Effector CD4-positive, alpha-beta T cell (primary cell): ENCODE measurements around the gene SRP54.
A peak's percentile ranks its signal among the peaks of the same experiment; 100 is the strongest.
"Not testable (repeated sequence)": the region's sequence is repeated elsewhere in the genome, so short reads cannot be mapped to it uniquely, and the experiment has no call there.

Source experiments
- DNase-seq: peaks from one replicate; pipeline ENCODE4 v3.0.0-alpha.2; 2020
- total RNA-seq: gene quantifications from one replicate; lab custom pipeline; 2026; lab: John Stamatoyannopoulos, UW

The SRP54 gene
- total RNA-seq: 61.9 reads per million, percentile 73 among the genes with 10 or more reads in this experiment

GRCh38 chr14:34982421-34983147 lies at the start of gene SRP54:
Gene SRP54 (plus strand): TSS chr14:34982992. CDS start chr14:34996710, 13,718 bp downstream.
- peak; percentile 100 for DNase-seq

GRCh38 chr14:34933301-34933700 lies 49.5 kb upstream of the SRP54 start:
- no peak for DNase-seq

GRCh38 chr14:34935488-34935887 lies 47.3 kb upstream of the SRP54 start:
- DNase-seq: no peak

GRCh38 chr14:34937442-34937841 lies 45.4 kb upstream of the SRP54 start:
- DNase-seq: no peak

- DNase-seq: no peak
Observed at GRCh38 chr14:34937876-34938275, 44.9 kb upstream of the SRP54 start.

GRCh38 chr14:34943506-34943905 lies 39.3 kb upstream of the SRP54 start:
- DNase-seq: no peak

GRCh38 chr14:34944744-34945143 lies 38.0 kb upstream of the SRP54 start:
- no peak for DNase-seq

- no peak for DNase-seq
Observed at GRCh38 chr14:34946699-34947098, 36.1 kb upstream of the SRP54 start.

- DNase-seq: no peak
Observed at GRCh38 chr14:34951286-34951685, 31.5 kb upstream of the SRP54 start.

GRCh38 chr14:34956931-34957330 lies 25.9 kb upstream of the SRP54 start:
- DNase-seq: no peak

- DNase-seq: no peak
Observed at GRCh38 chr14:34957771-34958286, 25.0 kb upstream of the SRP54 start.

- not testable (repeated sequence) for DNase-seq
Observed at GRCh38 chr14:34962106-34962505, 20.7 kb upstream of the SRP54 start.

- DNase-seq: no peak
Observed at GRCh38 chr14:34964977-34965764, 17.6 kb upstream of the SRP54 start.

- DNase-seq: no peak
Observed at GRCh38 chr14:34965912-34966311, 16.9 kb upstream of the SRP54 start.

- no peak for DNase-seq
Observed at GRCh38 chr14:34966413-34966812, 16.4 kb upstream of the SRP54 start.

GRCh38 chr14:34970665-34971064 lies 12.1 kb upstream of the SRP54 start:
- no peak for DNase-seq

GRCh38 chr14:34971381-34971780 lies 11.4 kb upstream of the SRP54 start:
- no peak for DNase-seq

- no peak for DNase-seq
Observed at GRCh38 chr14:34971801-34972200, 11.0 kb upstream of the SRP54 start.

GRCh38 chr14:34978444-34978843 lies 4.3 kb upstream of the SRP54 start:
- no peak for DNase-seq

- DNase-seq: no peak
Observed at GRCh38 chr14:34980337-34980900, 2.4 kb upstream of the SRP54 start.

GRCh38 chr14:34981743-34982420 lies 910 bp upstream of the SRP54 start:
- peak; percentile 18 for DNase-seq

- DNase-seq: no peak
Observed at GRCh38 chr14:34983148-34983760, 462 bp downstream of the SRP54 start.
